Large intestine (tissue), 3 donors: ENCODE data around the gene MAP2K6. TPM values are rescaled to one million over a fixed set of nuclear protein-coding genes. Genes with fewer than 3 reads are reported as not detected.
A peak's percentile ranks its signal among the peaks of the same experiment; 100 is the strongest.

Experiments used
- DNase-seq, 2 donors: peaks; one replicate each; pipeline versions ENCODE4 v3.0.0 to v3.0.0-alpha.2; 2013
- H3K27ac ChIP-seq: one replicate; pipeline ENCODE4 v1.5.1; 2013; ENCODE audit warnings: low read length
- H3K27me3 ChIP-seq: 2 replicates; pipeline ENCODE4 v1.6.1; 2013; ENCODE audit warnings: low read length; ENCODE audit not compliant: control insufficient read depth, insufficient read depth
- H3K36me3 ChIP-seq: 2 replicates; pipeline ENCODE4 v1.6.1; 2013; ENCODE audit warnings: low read length; ENCODE audit not compliant: control insufficient read depth, insufficient read depth
- H3K4me1 ChIP-seq: one replicate; pipeline ENCODE4 v1.6.1; 2013; ENCODE audit warnings: low read length; ENCODE audit not compliant: control insufficient read depth, insufficient read depth
- H3K4me3 ChIP-seq: one replicate; pipeline ENCODE4 v1.5.1; 2013; ENCODE audit warnings: low read length
- H3K9me3 ChIP-seq: one replicate; pipeline ENCODE4 v1.6.1; 2013; ENCODE audit warnings: mild to moderate bottlenecking, low read depth, low read length, moderate library complexity; ENCODE audit not compliant: control insufficient read depth
- WGBS: methylation state at CpG from one replicate; pipeline ENCODE4 v1.1.5; 2013; ENCODE audit warnings: low lambda C conversion rate; ENCODE audit not compliant: insufficient coverage; 5-methylcytosine and 5-hydroxymethylcytosine counted together
- polyA plus RNA-seq: library from polyadenylated mRNA; unstranded; fragments of 120-200 nt; gene quantifications from one replicate; pipeline ENCODE4 v1.2.1, GENCODE V29; 2013

Gene MAP2K6
- polyA plus RNA-seq, 1 donor: 13.4 TPM

- WGBS: no CpG with 5 or more reads among the region's 2 CpGs
- Histone ChIP-seq H3K4me1 (no peaks in the 10 kb centered on the region), H3K27ac (no peak overlapping the region), H3K36me3 (no peaks in the 10 kb centered on the region), H3K4me3 (no peak overlapping the region), H3K27me3 (peaks cover 11% of the 10 kb centered on the region), H3K9me3 (no peaks in the 10 kb centered on the region)
- no peak for DNase-seq
Observed at GRCh38 chr17:69573396-69573795, 158.9 kb downstream of the MAP2K6 start.

GRCh38 chr17:69574257-69575197 lies 160.0 kb downstream of the MAP2K6 start:
- H3K4me1 ChIP-seq: no peaks in the 10 kb centered on the region
- WGBS: no CpG with 5 or more reads among the region's 10 CpGs
- no peak overlapping the region for H3K4me3 ChIP-seq
- no peak overlapping the region for H3K27ac ChIP-seq
- H3K36me3 ChIP-seq: no peaks in the 10 kb centered on the region
- DNase-seq: no peak
- peaks cover 17% of the 10 kb centered on the region for H3K27me3 ChIP-seq
- no peaks in the 10 kb centered on the region for H3K9me3 ChIP-seq

GRCh38 chr17:69575346-69575761 lies 160.9 kb downstream of the MAP2K6 start:
- H3K36me3 ChIP-seq: no peaks in the 10 kb centered on the region
- H3K4me3 ChIP-seq: no peak overlapping the region
- no peak overlapping the region for H3K27ac ChIP-seq
- WGBS: no CpG with 5 or more reads among the region's 2 CpGs
- DNase-seq: peak in 1 of 2 donors; percentile 11
- H3K27me3 ChIP-seq: peaks cover 17% of the 10 kb centered on the region
- no peaks in the 10 kb centered on the region for H3K4me1 ChIP-seq
- no peaks in the 10 kb centered on the region for H3K9me3 ChIP-seq

- no peak for DNase-seq
- H3K27me3 ChIP-seq: peaks cover 15% of the 10 kb centered on the region
- WGBS: 100% methylated on average over 1 of the region's 7 CpGs
- H3K27ac ChIP-seq: no peak overlapping the region
- H3K9me3 ChIP-seq: no peaks in the 10 kb centered on the region
- no peaks in the 10 kb centered on the region for H3K36me3 ChIP-seq
- no peak overlapping the region for H3K4me3 ChIP-seq
- H3K4me1 ChIP-seq: no peaks in the 10 kb centered on the region
Observed at GRCh38 chr17:69577098-69577497, 162.6 kb downstream of the MAP2K6 start.

GRCh38 chr17:69578385-69578936 lies 164.0 kb downstream of the MAP2K6 start:
- no peak overlapping the region for H3K27ac ChIP-seq
- H3K4me3 ChIP-seq: no peak overlapping the region
- WGBS: 67% methylated on average over 1 of the region's 4 CpGs
- no peaks in the 10 kb centered on the region for H3K36me3 ChIP-seq
- no peaks in the 10 kb centered on the region for H3K9me3 ChIP-seq
- H3K27me3 ChIP-seq: peaks cover 15% of the 10 kb centered on the region
- H3K4me1 ChIP-seq: no peaks in the 10 kb centered on the region
- no peak for DNase-seq

GRCh38 chr17:69579961-69580677 lies 165.6 kb downstream of the MAP2K6 start:
- no peak for DNase-seq
- no peak overlapping the region for H3K27ac ChIP-seq
- H3K4me1 ChIP-seq: no peaks in the 10 kb centered on the region
- peaks cover 14% of the 10 kb centered on the region for H3K27me3 ChIP-seq
- no peak overlapping the region for H3K4me3 ChIP-seq
- H3K36me3 ChIP-seq: no peaks in the 10 kb centered on the region
- H3K9me3 ChIP-seq: no peaks in the 10 kb centered on the region
- WGBS: 88% methylated on average over 4 of the region's 5 CpGs

- H3K9me3 ChIP-seq: no peaks in the 10 kb centered on the region
- H3K4me1 ChIP-seq: no peaks in the 10 kb centered on the region
- H3K36me3 ChIP-seq: no peaks in the 10 kb centered on the region
- no peak for DNase-seq
- H3K27me3 ChIP-seq: peaks cover 14% of the 10 kb centered on the region
- no peak overlapping the region for H3K4me3 ChIP-seq
- 93% methylated on average over 3 of the region's 18 CpGs for whole genome bisulfite sequencing
- H3K27ac ChIP-seq: no peak overlapping the region
Observed at GRCh38 chr17:69581061-69581961, 166.8 kb downstream of the MAP2K6 start.

GRCh38 chr17:69588316-69588715 lies 173.8 kb downstream of the MAP2K6 start:
- Histone ChIP-seq H3K9me3 (no peaks in the 10 kb centered on the region), H3K27me3 (peaks cover 8% of the 10 kb centered on the region), H3K36me3 (no peaks in the 10 kb centered on the region), H3K27ac (no peak overlapping the region), H3K4me3 (no peak overlapping the region), H3K4me1 (no peaks in the 10 kb centered on the region)
- 0% methylated on average over 1 of the region's 2 CpGs for WGBS
- DNase-seq: no peak

GRCh38 chr17:69588827-69589239 lies 174.3 kb downstream of the MAP2K6 start:
- Histone ChIP-seq H3K4me1 (no peaks in the 10 kb centered on the region), H3K9me3 (no peaks in the 10 kb centered on the region), H3K27me3 (peaks cover 8% of the 10 kb centered on the region), H3K4me3 (no peak overlapping the region), H3K27ac (no peak overlapping the region), H3K36me3 (no peaks in the 10 kb centered on the region)
- 32% methylated on average over 4 of the region's 5 CpGs for WGBS
- no peak for DNase-seq
